Body of pancreas (tissue), 4 donors: ENCODE measurements around the gene TCP11. TPM values are rescaled to one million over a fixed set of nuclear protein-coding genes. Genes with fewer than 3 reads are reported as not detected.

ENCODE experiments used
- ATAC-seq: fragments of 150-250 bp; one replicate; pipeline ENCODE4 v1.9.1; 2016
- DNase-seq, 4 donors: peaks; one replicate each; pipeline ENCODE4 v3.0.0-alpha.2; 2019
- H3K27ac ChIP-seq, 4 donors: fragments of 200-600 bp; sonication (generic); 1 replicate in 3 of 4; 2 replicates in 1 of 4; pipeline versions ENCODE4 v1.5.1 to v1.6.1; 2016 to 2019; ENCODE audit warnings: mild to moderate bottlenecking in 1 of 4, mixed read lengths in 1 of 4, moderate library complexity in 1 of 4
- H3K27me3 ChIP-seq, 2 donors: fragments of 200-600 bp; sonication (generic); one replicate each; pipeline ENCODE4 v1.6.0; 2016; ENCODE audit warnings: mild to moderate bottlenecking in 1 of 2
- H3K36me3 ChIP-seq, 2 donors: fragments of 200-600 bp; sonication (generic); replicated peaks in 1 of 2; 2 replicates each; pipeline ENCODE4 v1.5.1; 2016; ENCODE audit warnings: low read depth in 2 of 2; ENCODE audit not compliant: insufficient read depth in 1 of 2
- H3K4me1 ChIP-seq: fragments of 200-600 bp; sonication (generic); one replicate; pipeline ENCODE4 v1.6.0; 2016
- H3K4me3 ChIP-seq, 2 donors: fragments of 200-600 bp; sonication (generic); 1 replicate in 1 of 2; 2 replicates in 1 of 2; pipeline ENCODE4 v1.5.1; 2016 to 2019
- H3K9me3 ChIP-seq, 3 donors: fragments of 200-600 bp; sonication (generic); 1 replicate in 2 of 3; 2 replicates in 1 of 3; pipeline ENCODE4 v1.5.1; 2016
- POLR2A ChIP-seq, 3 donors: fragments of 450-650 bp; IDR thresholded peaks; one replicate each; pipeline ENCODE4 v1.6.1; 2016; ENCODE audit warnings: antibody characterized with exemption in 3 of 3, mild to moderate bottlenecking in 2 of 3
- WGBS, 2 donors: methylation state at CpG; one replicate each; pipeline ENCODE4 v1.1.5; 2017; 5-methylcytosine and 5-hydroxymethylcytosine counted together
- intact Hi-C: fragments of 100-400 bp; cut with DNase I; formaldehyde crosslinking; loops from one replicate; pipeline ENCODE4 v1.15.1; 2023
- total RNA-seq, 2 donors: library from RNA; depleted of rRNA; stranded (reverse); fragments of >200 nt; gene quantifications; one replicate each; pipeline ENCODE4 v1.1.0, GENCODE V29; 2016
- TF ChIP-seq, protein P1 (sequence below), 7 experiments: fragments of 450-650 bp in 4 of 7; fragments of 200-600 bp in 3 of 7; sonication (generic) in 3 of 7; IDR thresholded peaks; one replicate each; pipeline ENCODE4 v1.5.1; 2016 to 2019; ENCODE audit warnings: antibody characterized with exemption in 7 of 7

The TCP11 gene
- total RNA-seq, 2 donors from 2014 or later, result not detected

DNA sequence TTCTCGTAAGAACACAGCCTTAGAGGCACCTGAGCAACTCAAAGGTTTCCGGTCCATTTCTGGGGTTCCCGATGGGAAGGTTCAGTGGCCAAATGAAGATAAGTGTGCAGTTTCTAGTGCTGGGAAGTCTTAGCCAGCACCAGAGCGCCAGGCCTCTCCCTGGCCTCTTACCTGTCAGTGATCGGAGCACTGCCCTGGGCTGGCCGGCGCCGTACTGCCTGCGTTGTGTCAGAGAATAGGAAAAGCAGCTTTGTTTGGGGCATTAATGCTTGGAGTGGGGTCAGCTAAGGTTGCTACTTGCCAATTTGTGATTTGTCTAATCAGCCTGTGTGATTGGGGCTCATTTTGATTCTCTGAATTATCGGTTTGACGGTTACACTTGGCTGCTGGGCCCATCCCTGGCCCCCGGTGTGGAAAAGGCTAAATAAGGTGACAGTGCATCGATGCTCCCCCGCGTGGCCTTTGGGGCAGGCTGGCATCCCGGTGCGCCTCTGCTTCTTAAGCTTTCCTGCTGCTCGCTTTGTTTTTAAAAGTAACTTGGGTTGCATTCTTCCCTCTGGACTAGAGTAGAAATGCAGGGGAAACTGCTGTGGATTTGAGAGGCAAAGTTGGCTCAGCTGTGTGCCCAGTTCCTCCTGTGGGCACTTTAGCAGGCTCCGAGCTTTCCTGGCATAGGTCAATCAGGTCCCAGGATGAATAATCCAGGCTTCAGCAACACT lies 51.8 kb downstream of the TCP11 start:
- TF ChIP-seq POLR2A (IDR thresholded peaks at IDR 0.05), result no peak
- TF ChIP-seq, protein P1, sequence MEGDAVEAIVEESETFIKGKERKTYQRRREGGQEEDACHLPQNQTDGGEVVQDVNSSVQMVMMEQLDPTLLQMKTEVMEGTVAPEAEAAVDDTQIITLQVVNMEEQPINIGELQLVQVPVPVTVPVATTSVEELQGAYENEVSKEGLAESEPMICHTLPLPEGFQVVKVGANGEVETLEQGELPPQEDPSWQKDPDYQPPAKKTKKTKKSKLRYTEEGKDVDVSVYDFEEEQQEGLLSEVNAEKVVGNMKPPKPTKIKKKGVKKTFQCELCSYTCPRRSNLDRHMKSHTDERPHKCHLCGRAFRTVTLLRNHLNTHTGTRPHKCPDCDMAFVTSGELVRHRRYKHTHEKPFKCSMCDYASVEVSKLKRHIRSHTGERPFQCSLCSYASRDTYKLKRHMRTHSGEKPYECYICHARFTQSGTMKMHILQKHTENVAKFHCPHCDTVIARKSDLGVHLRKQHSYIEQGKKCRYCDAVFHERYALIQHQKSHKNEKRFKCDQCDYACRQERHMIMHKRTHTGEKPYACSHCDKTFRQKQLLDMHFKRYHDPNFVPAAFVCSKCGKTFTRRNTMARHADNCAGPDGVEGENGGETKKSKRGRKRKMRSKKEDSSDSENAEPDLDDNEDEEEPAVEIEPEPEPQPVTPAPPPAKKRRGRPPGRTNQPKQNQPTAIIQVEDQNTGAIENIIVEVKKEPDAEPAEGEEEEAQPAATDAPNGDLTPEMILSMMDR (IDR thresholded peaks at IDR 0.05), result no peak
- Histone ChIP-seq H3K36me3 (peaks cover 13 to 21% of the 10 kb centered on the region in 2 donors), H3K4me3 (no peak overlapping the region)

DNA sequence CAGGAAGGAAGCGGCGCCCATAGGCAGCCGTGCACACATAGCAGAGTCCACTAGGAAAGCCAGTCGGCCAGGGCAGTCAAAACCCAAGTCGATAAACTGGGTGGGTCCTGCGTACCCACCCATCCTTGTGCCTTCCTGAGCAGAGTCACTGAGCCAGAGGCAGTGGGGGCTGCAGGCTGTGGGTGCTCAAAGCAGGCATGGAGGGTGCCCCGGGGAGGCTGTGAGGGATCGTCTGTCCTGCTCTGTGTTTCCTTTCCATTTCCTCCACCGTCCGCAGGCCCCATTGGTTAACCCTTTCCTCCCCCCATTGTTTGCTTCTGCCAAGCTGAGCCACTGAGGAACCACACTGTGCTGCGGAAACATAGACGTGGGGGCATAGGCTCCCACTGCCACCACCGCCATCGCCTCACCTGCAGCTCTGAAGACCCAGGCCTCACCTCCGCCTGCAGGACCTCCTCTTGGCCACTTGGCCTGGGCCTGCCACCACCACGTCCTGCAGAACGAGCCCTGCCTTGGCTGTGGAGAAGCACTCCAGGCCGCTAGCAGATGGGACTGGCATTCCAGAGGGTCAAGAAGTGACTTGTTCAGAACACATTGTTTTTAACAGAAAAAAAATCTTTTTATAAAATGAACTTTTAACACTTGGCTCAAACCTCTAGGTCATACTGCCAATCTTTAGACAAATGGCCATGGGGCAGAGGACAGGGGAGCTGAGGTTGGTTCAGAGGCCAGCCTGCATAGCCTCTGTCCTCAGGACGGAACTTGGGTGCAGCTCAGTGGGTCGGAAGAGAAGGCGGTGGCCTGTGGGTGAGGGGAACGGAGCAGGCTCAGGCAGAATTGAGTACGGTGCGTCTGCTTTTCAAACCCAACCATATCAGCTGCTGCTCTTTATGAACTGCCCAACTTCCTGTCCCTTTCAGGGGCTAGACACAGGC lies 52.6 kb downstream of the TCP11 start:
- H3K4me3 ChIP-seq, result no peak overlapping the region
- WGBS, 2 donors, result 84 to 86% methylated on average over 23 to 24 of the region's 24 CpGs
- no peaks in the 10 kb centered on the region for H3K4me1 ChIP-seq
- no peak for TF ChIP-seq POLR2A (IDR thresholded peaks at IDR 0.05)
- TF ChIP-seq, protein P1 (IDR thresholded peaks at IDR 0.05), result no peak
- H3K9me3 ChIP-seq, result no peaks in the 10 kb centered on the region
- ATAC-seq (no peak), DNase-seq (no peak)
- no peak overlapping the region for H3K27ac ChIP-seq
- no peaks in the 10 kb centered on the region for H3K27me3 ChIP-seq
- peaks cover 13 to 24% of the 10 kb centered on the region in 2 donors for H3K36me3 ChIP-seq
- intact Hi-C loops, result no loop called here

More for the DNA sequence above, 51.8 kb downstream of the TCP11 start:
- no peaks in the 10 kb centered on the region for H3K9me3 ChIP-seq
- 96% methylated on average over 18 to 19 of the region's 19 CpGs for WGBS, 2 donors
- H3K27me3 ChIP-seq, result no peaks in the 10 kb centered on the region
- intact Hi-C loops, result no loop called here
- DNase-seq (no peak), ATAC-seq (no peak)
- H3K4me1 ChIP-seq, result no peaks in the 10 kb centered on the region
- H3K27ac ChIP-seq, result no peak overlapping the region

GRCh38 chr6:35087361-35088280 lies 53.5 kb downstream of the TCP11 start:
- ATAC-seq, result no peak
- intact Hi-C loops, result no loop called here
- WGBS, 2 donors, result 87% methylated on average over 7 to 22 of the region's 22 CpGs
- Histone ChIP-seq H3K4me3 (no peak overlapping the region), H3K27ac (no peak overlapping the region), H3K9me3 (no peaks in the 10 kb centered on the region), H3K27me3 (no peaks in the 10 kb centered on the region), H3K4me1 (no peaks in the 10 kb centered on the region), H3K36me3 (peaks cover 13 to 26% of the 10 kb centered on the region in 2 donors)
- DNase-seq, result no peak
- TF ChIP-seq, protein P1 (IDR thresholded peaks at IDR 0.05), result no peak
- no peak for TF ChIP-seq POLR2A (IDR thresholded peaks at IDR 0.05)

- 86 to 96% methylated on average over 6 to 9 of the region's 12 CpGs for WGBS, 2 donors
- no peak for TF ChIP-seq POLR2A (IDR thresholded peaks at IDR 0.05)
- TF ChIP-seq, protein P1 (IDR thresholded peaks at IDR 0.05), result no peak
- no peaks in the 10 kb centered on the region for H3K9me3 ChIP-seq
- no peak overlapping the region for H3K27ac ChIP-seq
- intact Hi-C loops, result no loop called here
- no peaks in the 10 kb centered on the region for H3K27me3 ChIP-seq
- H3K4me1 ChIP-seq, result no peaks in the 10 kb centered on the region
- H3K4me3 ChIP-seq, result no peak overlapping the region
- DNase-seq (no peak), ATAC-seq (no peak)
- peaks cover 13 to 26% of the 10 kb centered on the region in 2 donors for H3K36me3 ChIP-seq
Observed at GRCh38 chr6:35086636-35087360, 54.3 kb downstream of the TCP11 start.
